ENCODE data around the gene ARL6IP4.

Gene ARL6IP4

GRCh38 chr12:122939125-122939524, 41.4 kb upstream of the ARL6IP4 start:
- no peak for TF ChIP-seq NFIC (IDR thresholded peaks at IDR 0.05)
- TF ChIP-seq ZBTB7A (IDR thresholded peaks at IDR 0.05; ENCODE audit: low read depth), result no peak
- TF ChIP-seq CREB1 (IDR thresholded peaks at IDR 0.05; ENCODE audit: low read depth), result no peak
- TF ChIP-seq REST (IDR thresholded peaks at IDR 0.05; ENCODE audit: low read depth), result no peak
- TF ChIP-seq YY1 (IDR thresholded peaks at IDR 0.05; ENCODE audit: low read depth), result no peak
- no peak for TF ChIP-seq EP300 (IDR thresholded peaks at IDR 0.05; ENCODE audit: borderline replicate concordance)

- no peak for TF ChIP-seq ZBTB7A (IDR thresholded peaks at IDR 0.05; ENCODE audit: low read depth)
- no peak for TF ChIP-seq TCF12 (IDR thresholded peaks at IDR 0.05; ENCODE audit: low read depth)
- TF ChIP-seq CEBPB (IDR thresholded peaks at IDR 0.05), result no peak
- no peak for TF ChIP-seq TEAD4 (IDR thresholded peaks at IDR 0.05)
These were observed 37.8 kb upstream of the ARL6IP4 start for GRCh38 chr12:122942637-122943036.

GRCh38 chr12:122943196-122943595, 37.3 kb upstream of the ARL6IP4 start:
- no peak for TF ChIP-seq TEAD4 (IDR thresholded peaks at IDR 0.05)
- no peak for TF ChIP-seq MAX (IDR thresholded peaks at IDR 0.05)
- no peak for TF ChIP-seq CEBPB (IDR thresholded peaks at IDR 0.05)
- TF ChIP-seq EGR1 (IDR thresholded peaks at IDR 0.05), result no peak
- no peak for TF ChIP-seq YY1 (IDR thresholded peaks at IDR 0.05; ENCODE audit: low read depth)
- TF ChIP-seq USF1 (IDR thresholded peaks at IDR 0.05), result no peak
- no peak for TF ChIP-seq NFIC (IDR thresholded peaks at IDR 0.05)
- no peak for TF ChIP-seq RAD21 (IDR thresholded peaks at IDR 0.05; ENCODE audit: low read depth)
- no peak for TF ChIP-seq FOXM1 (IDR thresholded peaks at IDR 0.05; ENCODE audit: borderline replicate concordance, low read depth)
- no peak for TF ChIP-seq REST (IDR thresholded peaks at IDR 0.05; ENCODE audit: low read depth)
- no peak for TF ChIP-seq TAF1 (IDR thresholded peaks at IDR 0.05; ENCODE audit: low read depth)
- TF ChIP-seq TCF12 (IDR thresholded peaks at IDR 0.05; ENCODE audit: low read depth), result no peak

- TF ChIP-seq REST (IDR thresholded peaks at IDR 0.05; ENCODE audit: low read depth) (no peak), TCF12 (IDR thresholded peaks at IDR 0.05; ENCODE audit: low read depth) (no peak), TAF1 (IDR thresholded peaks at IDR 0.05; ENCODE audit: low read depth) (no peak), NFIC (IDR thresholded peaks at IDR 0.05) (no peak)
These were observed 35.6 kb upstream of the ARL6IP4 start for GRCh38 chr12:122944605-122945592.

- TF ChIP-seq CEBPB (IDR thresholded peaks at IDR 0.05) (no peak), ZBTB7A (IDR thresholded peaks at IDR 0.05; ENCODE audit: low read depth) (no peak), REST (IDR thresholded peaks at IDR 0.05; ENCODE audit: low read depth) (no peak), USF1 (IDR thresholded peaks at IDR 0.05) (no peak), TEAD4 (IDR thresholded peaks at IDR 0.05) (no peak), FOXM1 (IDR thresholded peaks at IDR 0.05; ENCODE audit: borderline replicate concordance, low read depth) (no peak), EP300 (IDR thresholded peaks at IDR 0.05; ENCODE audit: borderline replicate concordance) (no peak), YY1 (IDR thresholded peaks at IDR 0.05; ENCODE audit: low read depth) (no peak), MAX (IDR thresholded peaks at IDR 0.05) (peak; percentile 35; the same call in 1 of the 2 replicates), EGR1 (IDR thresholded peaks at IDR 0.05) (no peak), RAD21 (IDR thresholded peaks at IDR 0.05; ENCODE audit: low read depth) (peak; percentile 19; the same call in 1 of the 2 replicates), NFIC (IDR thresholded peaks at IDR 0.05) (no peak), CREB1 (IDR thresholded peaks at IDR 0.05; ENCODE audit: low read depth) (no peak), TCF12 (IDR thresholded peaks at IDR 0.05; ENCODE audit: low read depth) (no peak), TAF1 (IDR thresholded peaks at IDR 0.05; ENCODE audit: low read depth) (no peak)
These were observed 33.7 kb upstream of the ARL6IP4 start for GRCh38 chr12:122946690-122947341.
